Activated CD8-positive, alpha-beta T cell treated with anti-CD3 and anti-CD28 coated beads for 36 hours (primary cell): ENCODE data around the gene ZSCAN5A. TPM values are rescaled to one million over a fixed set of nuclear protein-coding genes. Genes with fewer than 3 reads are reported as not detected.
"Not testable (repeated sequence)": the region's sequence is repeated elsewhere in the genome, so short reads cannot be mapped to it uniquely, and the experiment has no call there.

ENCODE experiments used
- ATAC-seq: fragments of 200-7000 bp; cut with Tn5 transposase; one replicate; pipeline ENCODE4 v1.10.0; 2021; ENCODE audit warnings: mild to moderate bottlenecking, moderate library complexity
- CTCF ChIA-PET: fragments of 350-600 bp; sonication (Branson Sonifier 250); formaldehyde crosslinking; loops from one replicate; lab custom pipeline; 2021; ENCODE audit warnings: antibody characterized with exemption; lab: Charles Lee
- POLR2A ChIA-PET: fragments of 350-600 bp; sonication (Branson Sonifier 250); formaldehyde crosslinking; loops from one replicate; lab custom pipeline; 2021; ENCODE audit warnings: antibody characterized with exemption; lab: Charles Lee
- DNase-seq: peaks from one replicate; pipeline ENCODE4 v3.0.0-alpha.2; 2020
- H3K27ac Mint-ChIP-seq: one replicate; pipeline ENCODE4 v1.8.0; 2021; ENCODE audit warnings: mild to moderate bottlenecking, mixed read lengths
- H3K27me3 Mint-ChIP-seq: one replicate; pipeline ENCODE4 v1.8.0; 2021; ENCODE audit warnings: mixed read lengths
- H3K36me3 Mint-ChIP-seq: one replicate; pipeline ENCODE4 v1.8.0; 2021; ENCODE audit warnings: low read depth, mixed read lengths
- H3K4me1 Mint-ChIP-seq: one replicate; pipeline ENCODE4 v1.8.0; 2021; ENCODE audit warnings: low read depth, mixed read lengths
- H3K4me3 Mint-ChIP-seq: one replicate; pipeline ENCODE4 v1.8.0; 2021; ENCODE audit warnings: mild to moderate bottlenecking, moderate library complexity, mixed read lengths
- H3K9me3 Mint-ChIP-seq: one replicate; pipeline ENCODE4 v1.8.0; 2021; ENCODE audit warnings: mixed read lengths
- CTCF ChIP-seq: fragments of 200-600 bp; IDR thresholded peaks from one replicate; pipeline ENCODE4 v1.8.0; 2022; ENCODE audit warnings: antibody characterized with exemption, mild to moderate bottlenecking
- intact Hi-C: fragments of 100-400 bp; cut with micrococcal nuclease; formaldehyde crosslinking; loops from one replicate; pipeline ENCODE4 v1.10.0; 2022
- total RNA-seq, 2 experiments: library from RNA; stranded (reverse); gene quantifications; one replicate each; pipeline ENCODE4 v1.2.3, GENCODE V29; 2021

The ZSCAN5A gene
- total RNA-seq, 2 experiments from 2014 or later, result 7.7 to 9.0 TPM

- Mint-ChIP-seq H3K4me3 (no peak overlapping the region), H3K27ac (no peak overlapping the region), H3K36me3 (peaks cover 38% of the 10 kb centered on the region), H3K27me3 (no peaks in the 10 kb centered on the region), H3K4me1 (peaks cover 20% of the 10 kb centered on the region), H3K9me3 (peaks cover 1% of the 10 kb centered on the region)
- no peak for TF ChIP-seq CTCF
- POLR2A ChIA-PET, result no interaction called here
- DNase-seq (no peak), ATAC-seq (no peak)
- CTCF ChIA-PET, result no interaction called here
- intact Hi-C loops, result no loop called here
Observed at GRCh38 chr19:56308792-56309191, 5.8 kb downstream of the ZSCAN5A start.

DNA sequence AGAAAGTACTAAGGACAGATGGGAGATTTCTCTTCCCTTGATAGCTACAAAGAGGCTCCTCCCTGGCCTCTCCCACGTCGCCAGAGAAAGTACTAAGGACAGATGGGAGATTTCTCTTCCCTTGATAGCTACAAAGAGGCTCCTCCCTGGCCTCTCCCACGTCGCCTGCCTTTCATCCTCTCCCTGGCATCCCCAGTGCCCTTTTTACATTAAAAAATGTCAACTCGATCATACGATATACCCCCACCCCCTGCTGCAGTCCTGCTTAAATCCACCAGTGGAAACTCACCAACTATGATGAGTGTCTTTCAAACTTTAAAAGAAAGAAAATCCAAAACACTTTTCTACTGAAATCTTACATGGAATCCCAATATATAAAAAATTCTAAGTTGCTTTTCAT is 7.6 kb downstream of the ZSCAN5A start:
- intact Hi-C loops, ATAC-seq, H3K27me3 Mint-ChIP-seq, H3K27ac Mint-ChIP-seq, H3K4me3 Mint-ChIP-seq, POLR2A ChIA-PET, H3K9me3 Mint-ChIP-seq, DNase-seq, CTCF ChIA-PET: not testable (repeated sequence)
- H3K36me3 Mint-ChIP-seq, result peaks cover 33% of the 10 kb centered on the region
- H3K4me1 Mint-ChIP-seq, result peaks cover 13% of the 10 kb centered on the region

GRCh38 chr19:56306016-56306415 is 8.6 kb downstream of the ZSCAN5A start:
- H3K36me3 Mint-ChIP-seq, result peaks cover 33% of the 10 kb centered on the region
- no peaks in the 10 kb centered on the region for H3K27me3 Mint-ChIP-seq
- H3K4me1 Mint-ChIP-seq, result peaks cover 21% of the 10 kb centered on the region
- no peaks in the 10 kb centered on the region for H3K9me3 Mint-ChIP-seq
- ATAC-seq (no peak), DNase-seq (no peak)
- intact Hi-C loops, result no loop called here
- ChIA-PET POLR2A (no interaction called here), CTCF (no interaction called here)
- no peak overlapping the region for H3K4me3 Mint-ChIP-seq
- no peak for TF ChIP-seq CTCF
- no peak overlapping the region for H3K27ac Mint-ChIP-seq

DNA sequence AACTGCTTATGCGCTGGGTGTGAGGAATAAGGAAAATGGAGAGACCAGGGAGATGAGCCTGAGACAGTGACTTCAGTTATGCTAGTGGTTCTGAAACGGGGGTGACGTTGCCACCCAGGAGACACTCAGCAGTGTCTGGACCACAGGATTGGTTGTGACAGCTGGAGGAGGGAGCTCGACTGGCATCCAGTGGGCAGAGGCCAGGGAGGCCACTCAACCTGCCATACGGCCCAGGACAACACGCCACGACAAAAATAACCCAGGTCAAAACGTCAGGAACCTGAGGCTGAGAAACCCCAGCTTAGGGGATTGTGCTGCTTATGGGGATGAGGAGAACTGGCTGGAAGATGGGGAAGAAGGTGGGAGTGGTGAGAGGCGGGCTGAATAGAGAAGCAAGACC is 10.4 kb downstream of the ZSCAN5A start:
- CTCF ChIA-PET, result no interaction called here
- ATAC-seq, result no peak
- H3K4me3 Mint-ChIP-seq, result no peak overlapping the region

DNA sequence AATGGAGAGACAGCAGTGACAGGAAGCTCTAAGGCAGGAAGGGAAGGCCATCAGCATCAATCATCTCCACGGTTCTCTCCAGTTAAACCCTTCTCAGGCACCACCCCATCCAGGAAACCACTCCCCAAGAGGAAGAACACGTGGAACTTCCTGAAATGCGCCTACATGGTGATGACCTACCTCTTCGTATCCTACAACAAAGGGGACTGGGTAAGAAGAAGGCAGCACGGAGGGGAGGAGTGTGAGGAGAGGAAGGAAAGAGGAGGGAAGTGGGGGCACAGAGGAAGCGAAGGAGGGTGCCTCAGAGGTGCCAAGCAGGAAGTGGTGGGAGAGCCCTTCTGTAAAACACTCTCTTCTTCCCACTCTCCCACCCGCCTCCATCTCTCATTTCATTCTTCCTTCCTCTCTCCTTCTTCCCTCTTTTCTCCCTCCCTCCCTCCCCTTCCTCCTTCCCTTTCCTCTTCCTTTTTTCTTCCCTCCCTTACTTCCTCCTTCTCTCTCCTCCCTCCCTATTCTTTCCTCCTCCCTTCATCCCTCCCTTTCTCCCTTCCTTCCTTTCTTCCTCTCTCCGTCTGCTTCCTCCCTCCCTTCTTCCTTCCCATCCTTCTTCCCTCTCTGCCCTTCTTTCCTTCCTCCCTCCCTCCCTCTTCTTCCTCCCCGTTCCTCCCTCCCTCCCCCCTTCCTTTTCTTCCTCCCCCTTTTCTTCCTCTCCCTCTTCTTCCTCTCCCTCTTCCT is 12.6 kb downstream of the ZSCAN5A start:
- Mint-ChIP-seq H3K4me3 (peak overlapping the region; percentile 4), H3K27ac (peak overlapping the region; percentile 47), H3K4me1 (peaks cover 18% of the 10 kb centered on the region), H3K36me3 (peaks cover 23% of the 10 kb centered on the region), H3K27me3 (no peaks in the 10 kb centered on the region), H3K9me3 (no peaks in the 10 kb centered on the region)
- ChIA-PET POLR2A (no interaction called here), CTCF (interaction anchor here (2.1 kb wide), 1 partner anchor 31 kb away, joined by 5 read pairs; no protein-coding TSS in a partner anchor)
- ATAC-seq (peak; percentile 45), DNase-seq (peak; percentile 6)
- intact Hi-C loops, result no loop called here
- no peak for TF ChIP-seq CTCF

More for the DNA sequence above, 10.4 kb downstream of the ZSCAN5A start:
- POLR2A ChIA-PET, result interaction anchor here (0.5 to 0.6 kb wide), 2 partner anchors 56 to 85 kb away, joined by 3 read pairs; no protein-coding TSS in a partner anchor
- H3K27me3 Mint-ChIP-seq, result no peaks in the 10 kb centered on the region
- no peak for TF ChIP-seq CTCF
- peaks cover 28% of the 10 kb centered on the region for H3K36me3 Mint-ChIP-seq
- H3K9me3 Mint-ChIP-seq, result no peaks in the 10 kb centered on the region
- no peak for DNase-seq
- peaks cover 20% of the 10 kb centered on the region for H3K4me1 Mint-ChIP-seq
- intact Hi-C loops, result no loop called here
- H3K27ac Mint-ChIP-seq, result no peak overlapping the region
